RKO (cell line): ENCODE data around the gene ABLIM2.

Source experiments
- DNase-seq: peaks from one replicate; pipeline ENCODE4 v3.0.0-alpha.2; 2016; ENCODE audit warnings: low spot score

The ABLIM2 gene

DNA sequence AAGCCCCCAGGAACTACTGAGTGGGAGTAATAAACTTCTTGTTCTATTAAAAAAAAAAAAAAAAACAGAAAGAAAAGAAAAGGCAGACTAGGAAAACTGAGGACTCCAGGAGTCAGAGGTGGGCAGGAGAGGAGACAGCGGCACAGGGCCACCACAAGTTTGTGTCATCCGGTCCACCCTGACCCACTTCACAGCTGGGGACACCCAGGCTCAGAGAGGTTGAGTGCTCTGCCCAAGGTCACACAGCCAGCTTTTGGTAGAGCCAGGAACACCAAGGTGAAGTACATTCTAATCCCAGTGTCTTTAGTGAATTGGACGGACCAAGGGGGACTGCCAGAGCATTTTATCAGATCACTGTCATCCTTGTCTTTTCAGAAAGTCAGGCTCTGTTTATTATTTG is 16.4 kb upstream of the ABLIM2 start:
- no peak for DNase-seq

DNA sequence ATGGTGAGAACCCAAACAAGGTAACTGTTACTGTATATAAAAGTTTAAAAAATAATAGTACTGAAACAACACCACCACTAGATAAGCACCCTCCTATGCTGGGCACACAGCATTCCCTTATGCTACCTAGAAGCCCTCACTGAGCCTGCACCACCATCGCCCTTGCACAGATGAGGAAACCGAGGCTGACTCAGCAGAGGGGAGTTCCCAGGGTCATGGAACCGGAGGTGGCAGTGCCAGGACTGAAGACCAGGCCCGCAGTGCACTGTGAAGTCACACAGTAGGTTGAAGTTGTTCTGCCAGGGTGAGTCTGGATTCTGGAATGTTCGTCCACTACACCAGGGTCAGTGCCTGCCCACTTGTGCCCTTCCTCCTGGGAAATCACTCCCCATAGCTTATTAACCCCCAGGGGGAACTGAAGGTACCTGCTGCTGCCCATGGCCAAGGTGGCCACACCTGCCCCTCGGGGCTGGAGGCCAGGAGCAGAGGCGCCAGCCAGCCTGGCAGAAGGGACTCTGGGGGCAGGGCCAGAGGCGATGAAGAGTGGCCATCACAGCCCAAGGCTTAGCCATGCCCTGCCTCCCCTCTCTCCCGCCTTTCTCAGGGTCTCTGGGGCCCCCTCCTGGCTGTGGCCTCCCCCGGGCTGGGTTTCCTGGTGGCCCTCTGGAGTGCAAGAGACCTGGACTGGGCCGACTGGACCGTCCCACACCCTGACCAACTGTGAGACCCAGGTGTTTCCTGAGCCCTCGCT is 15.1 kb upstream of the ABLIM2 start:
- DNase-seq: no peak

GRCh38 chr4:8171984-8172924 is 13.6 kb upstream of the ABLIM2 start:
- no peak for DNase-seq

GRCh38 chr4:8171266-8171665 is 12.7 kb upstream of the ABLIM2 start:
- DNase-seq: no peak

- no peak for DNase-seq
Observed at GRCh38 chr4:8170341-8170740, 11.7 kb upstream of the ABLIM2 start.

- DNase-seq: no peak
Observed at GRCh38 chr4:8169763-8170162, 11.2 kb upstream of the ABLIM2 start.

- no peak for DNase-seq
Observed at GRCh38 chr4:8168832-8169598, 10.4 kb upstream of the ABLIM2 start.

DNA sequence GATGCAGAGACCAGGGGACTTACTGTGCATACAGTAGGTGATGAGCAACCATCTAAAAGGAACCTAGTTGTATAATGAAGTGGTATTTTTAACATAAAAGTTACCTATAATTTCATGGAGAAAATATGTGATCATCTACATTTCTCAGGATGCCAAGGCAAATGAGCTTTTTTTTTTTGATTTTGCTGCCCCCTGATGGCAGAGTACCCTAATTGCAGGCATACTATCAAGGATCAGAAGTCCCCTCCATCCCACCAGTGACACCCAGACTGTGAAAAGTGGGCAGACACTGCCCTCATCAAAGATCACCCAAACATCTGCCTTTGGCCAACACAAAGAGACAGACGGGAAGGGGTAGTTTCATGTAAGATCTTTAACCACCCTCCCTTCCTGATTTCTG is 9.6 kb upstream of the ABLIM2 start:
- DNase-seq: no peak

DNA sequence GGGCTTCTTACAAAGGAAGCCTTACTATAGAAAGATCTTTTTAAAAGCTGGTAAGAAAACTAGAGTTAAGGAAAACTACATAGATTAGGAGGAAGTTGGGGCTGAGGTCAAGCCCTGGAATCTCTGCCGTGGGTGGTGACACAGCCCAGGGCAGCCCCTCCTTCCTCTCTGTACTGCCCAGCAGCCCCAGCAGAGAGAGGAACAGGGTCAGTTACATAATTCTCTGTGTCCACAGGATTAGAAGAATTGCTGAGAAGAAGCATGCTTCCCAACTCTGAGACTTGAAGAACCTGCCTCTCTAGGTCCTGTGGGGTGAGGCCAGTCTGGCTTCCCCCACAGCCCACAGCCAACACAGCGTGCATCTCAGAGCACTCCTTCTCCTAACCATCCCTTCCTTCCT is 9.2 kb upstream of the ABLIM2 start:
- no peak for DNase-seq

GRCh38 chr4:8167291-8167690 is 8.7 kb upstream of the ABLIM2 start:
- DNase-seq: no peak

DNA sequence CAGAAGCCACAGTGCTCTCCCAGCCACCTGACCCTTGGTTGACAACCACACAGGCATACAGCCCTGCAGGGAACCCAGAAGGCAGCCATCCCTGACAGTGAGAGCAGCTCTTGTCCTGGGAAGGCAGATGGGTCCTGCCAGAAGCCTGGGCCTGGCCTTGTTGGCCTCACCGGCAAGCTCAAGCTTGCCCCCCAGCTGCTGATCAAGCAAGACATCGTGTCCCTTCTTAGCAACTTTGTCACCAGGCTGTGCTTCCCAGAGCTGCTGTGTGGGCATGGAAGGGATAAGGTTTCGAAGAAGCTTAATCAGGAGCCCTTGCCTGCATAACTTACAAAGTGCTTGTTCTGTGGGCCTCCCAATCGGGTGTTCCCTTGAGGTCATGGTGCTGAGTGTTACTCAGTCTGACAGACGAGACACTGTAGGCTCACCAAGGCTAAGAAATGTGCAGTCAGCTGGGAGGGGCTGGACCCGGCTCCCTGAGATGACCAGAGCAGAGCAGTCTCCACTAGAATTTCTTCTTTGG is 6.8 kb upstream of the ABLIM2 start:
- DNase-seq: no peak

DNA sequence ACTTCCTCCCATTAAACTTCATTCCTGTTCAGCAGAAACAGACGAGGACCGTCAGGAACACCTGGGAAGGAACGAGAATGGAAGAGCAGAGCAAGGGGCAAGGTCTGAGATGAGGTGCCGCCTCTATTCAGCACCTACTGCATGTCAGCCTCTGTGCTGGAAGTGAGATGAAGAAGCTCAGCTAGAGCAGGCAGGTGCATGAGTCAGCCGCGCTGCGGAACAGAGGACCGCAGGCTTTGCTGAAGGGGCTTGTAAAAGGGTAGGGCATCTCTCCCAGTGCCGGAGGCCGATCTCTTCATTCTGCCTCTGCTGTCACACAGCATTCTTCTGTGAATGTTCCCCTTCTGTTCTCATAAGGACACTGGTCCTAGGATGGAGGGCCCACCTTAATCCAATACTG is 6.1 kb upstream of the ABLIM2 start:
- DNase-seq: no peak

GRCh38 chr4:8164194-8164565 is 5.6 kb upstream of the ABLIM2 start:
- no peak for DNase-seq

- DNase-seq: no peak
Observed at GRCh38 chr4:8163436-8164193, 5.0 kb upstream of the ABLIM2 start.

DNA sequence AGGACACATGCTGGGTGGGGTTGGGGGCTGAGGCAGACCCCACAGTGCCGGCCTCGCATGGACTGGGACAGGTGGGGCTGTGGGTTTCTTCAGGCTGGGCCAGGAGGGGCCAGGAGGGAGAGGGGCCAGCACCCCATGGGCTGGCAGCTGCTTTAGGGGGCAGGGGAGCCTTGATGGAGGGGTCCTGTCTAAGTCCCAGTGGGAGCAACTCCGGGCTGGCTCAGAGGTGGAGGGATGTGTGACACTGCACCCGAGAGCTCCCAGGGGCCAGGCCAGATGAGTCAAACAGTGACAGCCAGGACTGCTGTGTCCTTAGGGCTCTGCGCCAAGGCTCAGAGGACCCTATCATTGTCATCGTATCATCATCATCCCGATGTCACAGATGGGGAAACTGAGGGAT is 4.4 kb upstream of the ABLIM2 start:
- DNase-seq: no peak

DNA sequence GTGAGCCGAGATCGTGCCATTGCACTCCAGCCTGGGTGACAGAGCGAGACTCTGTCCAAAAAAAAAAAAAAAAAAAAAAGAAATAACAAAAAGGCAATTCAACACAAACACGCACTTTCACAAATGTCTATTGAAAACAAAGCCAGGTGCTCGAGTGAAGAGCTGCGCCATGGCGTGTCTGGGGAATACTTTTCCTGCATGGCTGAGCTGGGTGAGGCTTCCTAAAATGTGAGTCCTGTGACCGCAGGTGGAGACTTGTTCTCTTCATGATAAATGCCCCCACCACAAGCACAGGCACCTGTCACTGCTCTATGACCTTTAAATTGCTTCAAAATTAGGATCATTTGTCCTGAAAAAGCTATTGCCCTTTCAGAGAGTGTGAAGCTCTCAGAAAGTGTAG is 4.0 kb upstream of the ABLIM2 start:
- no peak for DNase-seq

GRCh38 chr4:8160572-8160971 is 2.0 kb upstream of the ABLIM2 start:
- no peak for DNase-seq

DNA sequence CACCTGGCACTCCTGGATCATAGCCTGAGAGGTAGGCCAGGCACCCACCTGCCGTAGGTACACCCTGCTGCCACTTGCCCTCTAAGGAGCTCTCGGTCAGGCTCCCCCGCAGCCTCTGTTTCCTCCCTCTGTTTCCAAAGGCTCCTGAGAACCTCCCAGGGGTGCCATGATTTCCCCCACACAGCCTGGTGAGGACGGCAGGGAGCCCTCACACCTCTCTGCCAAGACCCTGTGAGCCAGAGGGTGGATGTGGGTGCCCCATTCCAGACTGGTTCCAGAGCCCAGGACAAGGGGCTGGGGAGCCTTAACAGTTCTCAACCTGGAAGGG is 1.6 kb upstream of the ABLIM2 start:
- no peak for DNase-seq

DNA sequence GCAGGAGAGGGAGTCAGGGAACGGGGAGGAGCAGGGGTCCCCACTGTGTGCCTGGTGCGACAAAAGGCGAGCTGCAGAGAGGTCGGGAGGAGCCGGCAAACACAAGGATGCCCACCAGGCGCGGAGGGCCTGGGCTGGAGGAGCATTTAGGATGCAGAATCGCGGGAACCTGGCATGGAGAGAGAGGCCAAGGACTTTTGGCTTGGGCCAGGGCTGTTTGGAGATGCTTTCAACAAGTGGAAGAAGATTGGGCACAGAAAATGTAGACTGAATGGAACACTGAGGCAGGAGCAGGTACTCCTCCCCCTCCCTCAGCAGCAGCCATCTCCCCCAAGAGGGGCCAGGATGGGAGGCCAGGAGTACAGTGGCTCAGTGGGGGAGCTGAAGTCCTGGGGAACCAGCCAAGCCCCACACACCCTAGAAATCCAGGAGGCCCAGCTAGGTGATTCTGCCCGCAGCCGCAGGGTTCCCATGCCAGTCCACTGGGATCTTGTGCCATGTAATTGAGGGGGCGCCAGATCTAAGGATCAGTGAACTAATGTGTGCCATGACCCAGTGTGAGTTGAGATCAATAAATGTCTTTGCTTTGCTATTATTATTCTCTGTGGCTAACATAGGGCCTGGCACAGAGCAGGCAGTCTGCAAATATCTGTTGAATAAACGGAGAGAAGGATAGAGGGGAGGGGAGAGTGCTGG is 1.1 kb upstream of the ABLIM2 start:
- no peak for DNase-seq

DNA sequence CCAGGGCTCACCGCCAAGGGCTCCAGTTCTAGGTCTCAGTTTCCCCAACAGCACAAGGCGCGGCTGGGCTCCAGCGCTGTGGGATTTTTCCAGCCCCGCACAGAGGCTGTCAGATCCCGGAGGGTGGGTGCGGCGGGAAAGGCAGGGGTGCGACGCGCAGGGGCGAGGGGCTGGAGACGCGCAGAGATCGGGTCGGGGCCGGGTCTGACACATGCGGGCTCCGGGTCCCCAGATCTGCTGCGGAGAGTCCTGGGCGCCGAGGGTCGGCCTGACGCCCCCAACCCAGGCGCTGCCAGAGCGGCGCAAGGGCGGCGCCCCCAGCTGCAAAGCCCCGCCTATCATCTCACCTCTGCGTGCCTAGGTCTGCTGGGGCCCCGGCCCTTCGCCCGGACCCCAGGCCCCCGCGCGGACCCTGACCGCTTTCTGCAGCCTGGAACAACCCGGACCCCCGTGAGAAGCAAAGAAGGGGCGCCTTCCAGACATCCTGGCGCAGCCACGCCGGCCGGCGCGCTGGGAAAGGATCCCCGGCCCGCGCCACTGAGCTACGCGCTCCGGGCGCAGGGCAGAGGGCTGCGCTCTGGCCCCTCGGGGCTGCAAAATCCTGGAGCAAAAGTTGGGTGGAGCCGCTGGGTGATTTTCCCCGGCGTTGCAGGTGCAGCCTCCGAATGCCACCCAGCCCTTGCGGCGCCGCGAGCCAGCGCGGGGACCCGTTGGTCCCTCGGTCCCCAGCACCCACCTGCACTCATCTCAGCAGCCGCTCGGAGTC is 486 bp downstream of the ABLIM2 start:
- DNase-seq: no peak
